HG03064 (cell line): ENCODE results near the gene CAST.
"Not testable (repeated sequence)": the region's sequence is repeated elsewhere in the genome, so short reads cannot be mapped to it uniquely, and the experiment has no call there.

Experiments
- ATAC-seq: cut with Tn5 transposase; IDR thresholded peaks from one replicate; pipeline ENCODE4 v1.9.1; 2021; ENCODE audit warnings: low read depth; ENCODE audit not compliant: unreplicated experiment

Gene CAST

DNA sequence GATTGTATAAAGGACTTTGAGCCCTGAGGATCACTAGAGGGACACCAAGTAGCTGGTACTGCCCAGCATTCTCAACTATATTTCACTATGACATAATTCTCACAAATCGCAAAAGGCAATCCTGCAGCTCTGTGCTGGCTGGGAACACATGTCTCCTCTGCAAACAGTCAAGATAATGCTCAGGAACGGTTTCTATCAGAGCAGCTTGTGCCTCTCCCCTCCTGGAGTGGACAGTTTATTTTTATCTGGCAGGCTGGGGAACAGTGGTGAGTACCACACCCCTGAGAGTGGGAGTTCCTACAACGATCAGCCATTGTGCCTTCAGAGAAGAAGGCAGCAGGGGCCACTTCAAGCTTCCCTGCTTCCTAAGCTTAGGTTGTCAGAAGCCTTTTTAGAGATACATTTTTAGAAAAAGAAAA is 79.7 kb downstream of the CAST start:
- ATAC-seq = no peak

DNA sequence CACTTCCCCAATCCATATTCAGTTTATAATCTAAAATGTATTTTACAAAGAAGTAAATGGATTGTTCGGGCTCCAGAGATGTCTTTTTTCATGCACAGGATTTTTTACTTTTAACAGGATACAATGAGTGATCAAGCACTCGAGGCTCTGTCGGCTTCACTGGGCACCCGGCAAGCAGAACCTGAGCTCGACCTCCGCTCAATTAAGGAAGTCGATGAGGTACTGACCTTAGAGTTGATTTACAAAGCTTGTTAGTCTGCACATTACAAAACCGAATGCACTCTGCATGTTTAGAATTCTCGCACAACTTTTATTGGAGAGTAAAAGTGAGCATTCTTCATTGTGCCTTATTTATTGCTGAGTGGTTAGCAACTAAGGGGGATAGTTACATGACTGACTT is 80.4 kb downstream of the CAST start:
- ATAC-seq = no peak

DNA sequence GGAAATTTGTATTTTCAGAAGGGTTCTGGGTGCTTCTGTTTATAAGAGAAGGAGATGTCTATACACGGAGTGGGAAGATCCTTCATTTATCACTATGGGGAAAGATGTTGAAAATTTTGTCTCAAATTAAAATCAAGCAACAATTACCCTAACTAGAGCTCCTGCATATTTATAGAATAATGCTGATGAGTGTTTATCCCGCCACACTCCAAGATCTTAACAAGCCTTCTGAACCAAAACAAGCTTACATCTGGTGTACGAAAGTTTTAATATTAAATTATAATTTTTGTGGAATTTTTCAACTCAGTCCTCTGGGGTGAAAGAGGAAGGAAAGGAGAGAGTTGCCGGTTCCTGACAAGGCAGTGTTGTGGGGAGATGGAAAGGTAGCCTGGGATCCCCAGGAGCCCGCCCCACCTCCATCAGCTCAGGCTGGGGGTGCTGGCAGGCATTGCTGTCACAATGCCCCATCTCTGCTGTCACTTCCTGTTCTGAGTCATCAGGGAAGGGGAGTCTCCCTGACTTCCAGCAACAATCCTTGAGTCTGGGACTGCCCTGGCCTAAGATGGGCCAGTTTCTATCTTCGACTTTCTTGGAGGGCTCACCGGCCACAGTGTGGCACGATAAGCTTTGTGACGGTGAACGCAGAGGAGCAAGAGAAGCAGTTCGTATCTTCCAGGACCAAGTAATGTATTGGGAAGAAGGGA is 81.0 kb downstream of the CAST start:
- ATAC-seq = no peak

DNA sequence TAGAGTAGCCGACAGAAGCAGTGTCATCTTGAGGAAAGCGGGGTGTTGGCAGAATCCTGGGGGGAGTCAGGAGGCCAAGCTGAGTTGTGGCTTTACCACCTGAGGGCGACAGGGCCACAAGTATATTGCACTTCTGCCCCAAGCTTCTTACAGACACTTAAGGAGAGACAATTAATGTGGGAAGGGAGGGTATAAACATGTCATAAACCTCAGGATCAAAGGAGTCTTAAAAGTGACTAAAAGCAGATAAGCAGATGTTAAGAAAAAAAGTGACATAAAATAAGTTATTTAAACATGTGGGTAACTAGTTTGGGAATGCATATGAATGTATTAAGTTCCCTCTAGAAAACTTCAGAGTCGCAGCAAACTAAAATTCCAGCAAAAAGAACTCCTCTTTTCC is 81.6 kb downstream of the CAST start:
- no peak for ATAC-seq

DNA sequence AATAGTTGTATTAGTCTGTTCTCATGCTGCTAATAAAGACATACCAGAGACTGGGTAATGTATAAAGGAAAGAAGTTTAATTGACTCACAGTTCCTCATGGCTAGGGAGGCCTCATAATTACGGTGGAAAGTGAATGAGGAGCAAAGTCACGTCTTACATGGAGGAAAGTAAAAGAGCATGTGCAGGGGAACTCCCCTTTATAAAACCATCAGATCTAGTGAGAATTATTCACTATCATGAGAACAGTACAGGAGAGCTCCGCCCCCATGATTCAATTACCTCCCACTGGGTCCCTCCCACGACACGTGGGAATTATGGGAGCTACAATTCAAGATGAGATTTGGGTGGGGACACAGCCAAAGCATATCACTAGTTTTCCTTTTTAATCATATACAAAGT is 82.0 kb downstream of the CAST start:
- ATAC-seq = not testable (repeated sequence)

DNA sequence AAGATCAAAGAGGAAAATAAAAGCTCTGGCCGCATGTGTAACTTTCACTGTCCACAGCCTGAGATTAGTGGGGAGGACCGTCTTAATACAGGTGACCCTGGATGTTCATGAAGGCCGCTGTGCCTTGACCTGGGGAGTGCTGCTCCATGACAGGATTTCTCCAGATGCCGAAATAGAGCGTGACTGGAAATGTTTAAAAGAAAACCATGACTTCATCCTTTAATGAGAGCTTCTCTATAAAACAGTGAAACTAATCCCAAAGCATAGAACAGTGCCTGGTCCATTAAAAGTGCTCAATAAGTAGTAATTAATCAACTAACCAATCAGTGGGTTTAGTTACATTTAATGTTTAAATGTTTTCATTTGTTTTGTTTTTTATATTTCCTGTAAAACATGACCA is 82.8 kb downstream of the CAST start:
- no peak for ATAC-seq

DNA sequence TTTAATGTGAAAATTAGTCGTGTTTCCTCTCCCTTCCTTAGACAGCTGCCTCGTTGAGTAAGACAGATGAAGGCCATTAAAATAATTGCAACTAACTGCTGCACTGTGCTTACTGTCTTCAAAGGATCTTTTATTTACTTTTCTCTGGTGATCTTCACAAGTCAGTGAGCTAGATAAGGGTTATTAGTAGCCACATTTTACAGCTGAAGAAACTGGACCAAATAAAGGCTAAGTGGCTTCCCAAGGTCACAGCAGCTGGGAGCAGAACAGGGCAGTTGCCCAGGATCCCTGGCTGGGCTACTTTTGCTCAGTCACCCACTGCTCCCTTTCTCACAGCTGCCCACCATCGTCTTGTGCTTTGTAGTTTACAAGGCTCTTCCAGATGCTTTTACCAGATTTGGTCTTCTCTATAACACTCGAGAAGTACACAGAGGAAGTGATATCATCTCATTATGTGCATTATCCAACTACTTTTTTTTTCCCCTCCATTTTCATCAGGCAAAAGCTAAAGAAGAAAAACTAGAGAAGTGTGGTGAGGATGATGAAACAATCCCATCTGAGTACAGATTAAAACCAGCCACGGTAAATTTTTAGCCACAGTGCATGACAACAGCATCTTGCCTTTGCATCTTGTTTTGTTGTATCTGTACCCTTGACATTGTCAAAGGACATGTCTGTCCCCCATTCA is 83.8 kb downstream of the CAST start:
- ATAC-seq = no peak

DNA sequence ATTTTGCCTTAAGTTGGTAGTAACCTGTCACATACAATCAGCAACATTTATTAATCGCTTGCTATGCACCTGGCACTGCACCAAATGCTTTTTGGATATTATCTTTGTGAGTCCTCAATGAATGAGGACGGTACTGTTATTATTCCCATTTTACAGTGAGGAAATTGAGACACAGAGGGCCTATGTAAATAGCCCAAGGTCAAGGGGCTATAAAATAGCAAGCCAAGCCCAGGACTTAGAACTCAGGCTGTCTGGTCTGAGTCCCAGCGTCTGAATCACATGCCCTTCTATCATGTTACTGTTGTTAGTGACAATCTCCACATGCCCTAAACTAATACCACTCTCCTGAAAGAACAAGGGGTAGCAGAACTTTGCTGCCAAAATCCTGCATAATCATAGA is 85.5 kb downstream of the CAST start:
- no peak for ATAC-seq

DNA sequence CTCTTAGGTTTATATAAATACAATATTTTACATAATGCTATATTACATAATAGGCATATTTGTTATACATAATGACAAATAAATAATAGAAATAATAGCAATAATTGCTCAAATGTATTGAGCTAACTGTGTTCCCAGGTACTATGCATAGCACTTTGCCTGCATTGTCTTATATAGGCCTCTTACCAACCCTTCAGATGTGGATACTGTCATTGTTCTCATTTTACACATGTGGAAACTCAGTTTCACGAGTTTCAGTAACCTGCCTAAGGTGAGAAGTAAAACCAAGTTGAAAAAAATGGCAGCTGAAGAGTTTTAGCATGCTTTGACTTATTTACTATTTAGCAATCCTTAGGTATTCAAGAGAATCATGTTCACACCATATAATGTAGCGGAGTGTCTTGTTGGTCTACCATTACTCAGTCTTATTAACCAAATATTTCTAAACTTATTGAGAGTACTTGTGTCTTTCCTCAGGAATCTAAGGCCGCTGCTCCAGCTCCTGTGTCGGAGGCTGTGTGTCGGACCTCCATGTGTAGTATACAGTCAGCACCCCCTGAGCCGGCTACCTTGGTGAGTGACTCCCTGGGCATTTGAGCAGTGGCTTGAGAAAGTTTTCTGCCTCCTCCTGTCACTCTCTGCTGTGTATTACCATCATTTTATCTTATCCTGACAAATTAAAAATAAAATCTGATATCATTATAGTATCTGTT is 88.1 kb downstream of the CAST start:
- no peak for ATAC-seq

DNA sequence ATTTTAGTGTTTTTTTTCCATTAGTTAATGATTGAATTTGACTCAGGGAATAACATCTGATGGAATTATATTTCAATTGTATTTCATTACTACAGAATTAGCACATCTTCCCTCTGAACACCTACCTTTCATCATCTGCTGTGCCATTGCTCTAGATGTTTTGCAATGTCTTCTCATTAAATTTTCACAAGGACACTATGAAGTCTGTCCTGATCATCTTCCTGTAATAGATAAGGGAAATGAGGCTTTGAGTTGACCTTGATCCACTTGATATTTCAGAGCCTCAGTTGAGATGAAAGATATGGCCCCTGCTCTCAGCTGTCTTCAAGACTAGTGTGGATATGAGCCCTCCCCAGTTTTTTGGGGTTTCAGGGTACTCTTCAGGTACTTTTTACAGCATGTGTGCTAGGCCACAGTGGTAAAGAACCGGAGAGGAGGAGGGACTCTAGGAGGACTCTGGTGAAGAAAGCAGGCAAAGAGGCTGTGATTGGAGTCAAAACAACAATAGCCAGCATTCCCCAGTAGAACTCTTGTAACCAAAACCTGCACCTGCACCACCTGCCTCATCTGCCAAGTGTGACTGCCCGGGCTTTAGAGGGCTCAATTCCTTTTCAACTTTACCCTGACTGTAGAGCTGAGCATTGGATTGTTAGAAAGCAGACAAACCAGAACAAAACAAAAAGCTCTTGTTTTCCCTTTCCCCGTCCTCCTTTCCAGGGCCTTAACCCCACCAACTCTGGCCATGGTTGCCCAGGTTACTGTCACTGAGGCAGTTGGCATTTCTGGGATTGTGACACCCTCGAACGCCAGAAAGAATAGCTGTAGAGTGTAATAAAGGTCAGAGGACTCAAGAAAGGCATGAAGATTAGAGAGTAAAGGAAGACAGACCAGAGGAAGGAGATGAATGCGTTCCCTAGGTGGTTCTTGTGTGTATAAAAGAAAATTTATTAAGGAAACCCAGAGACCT is 89.3 kb downstream of the CAST start:
- ATAC-seq = no peak

DNA sequence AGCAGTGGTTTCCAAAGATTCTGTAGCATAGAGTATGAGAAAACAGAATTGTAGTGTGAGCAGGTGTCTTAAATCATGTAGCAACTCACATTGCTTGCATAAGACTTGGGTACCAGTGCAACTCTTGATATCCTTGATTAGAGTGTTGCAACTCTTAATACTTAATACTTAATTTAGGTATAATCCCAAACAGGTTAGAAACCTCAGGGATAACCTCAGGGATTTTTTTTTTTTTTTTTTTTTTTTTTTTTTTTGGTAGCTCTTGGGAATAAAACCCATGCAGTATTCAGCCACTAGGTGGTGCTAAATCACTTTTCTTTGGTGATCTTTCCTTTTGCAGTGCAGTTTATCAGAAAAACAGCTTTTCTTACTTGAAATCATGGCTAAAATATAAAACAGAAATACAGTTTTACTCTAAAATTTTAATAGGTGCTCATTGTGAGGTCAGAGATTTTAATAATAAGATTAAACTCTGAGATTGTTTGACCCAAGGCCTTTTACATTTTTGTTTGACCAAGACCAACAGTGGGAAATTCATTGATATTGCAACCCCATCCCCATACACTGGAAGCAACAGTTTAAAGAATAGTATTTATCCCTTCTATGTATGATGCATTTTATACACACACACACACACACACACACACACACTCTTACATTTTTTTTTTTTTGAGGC is 90.3 kb downstream of the CAST start:
- no peak for ATAC-seq

DNA sequence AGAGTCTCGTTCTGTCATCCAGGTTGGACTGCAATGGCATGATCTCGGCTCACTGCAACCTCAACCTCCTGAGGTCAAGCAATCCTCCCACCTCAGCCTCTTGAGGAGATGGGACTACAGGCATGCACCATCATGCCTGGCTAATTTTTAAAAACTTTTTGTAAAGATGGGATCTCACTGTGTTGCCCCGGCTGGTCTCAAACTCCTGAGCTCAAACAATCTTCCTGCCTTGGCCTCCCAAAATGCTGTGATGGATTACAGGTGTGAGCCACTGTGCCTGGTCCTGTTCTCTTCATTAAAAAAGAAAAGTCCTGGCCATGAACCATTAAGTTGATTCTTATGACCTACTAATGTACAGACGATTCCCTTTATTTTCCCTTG is 90.8 kb downstream of the CAST start:
- ATAC-seq = no peak

DNA sequence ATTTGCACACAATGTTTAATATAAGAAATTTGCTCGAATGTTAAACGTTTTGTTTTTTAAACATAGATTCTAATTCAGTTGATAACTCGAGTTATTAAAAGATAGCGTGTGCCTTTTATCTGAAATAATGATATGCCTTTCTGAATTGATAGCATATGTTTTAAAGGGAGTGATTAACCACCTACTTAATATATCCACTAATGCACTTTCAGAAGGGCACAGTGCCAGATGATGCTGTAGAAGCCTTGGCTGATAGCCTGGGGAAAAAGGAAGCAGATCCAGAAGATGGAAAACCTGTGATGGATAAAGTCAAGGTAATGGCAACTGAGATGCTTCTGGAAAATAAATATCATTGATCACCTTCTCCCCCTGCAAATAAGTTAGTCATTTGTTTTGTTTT is 91.7 kb downstream of the CAST start:
- no peak for ATAC-seq

DNA sequence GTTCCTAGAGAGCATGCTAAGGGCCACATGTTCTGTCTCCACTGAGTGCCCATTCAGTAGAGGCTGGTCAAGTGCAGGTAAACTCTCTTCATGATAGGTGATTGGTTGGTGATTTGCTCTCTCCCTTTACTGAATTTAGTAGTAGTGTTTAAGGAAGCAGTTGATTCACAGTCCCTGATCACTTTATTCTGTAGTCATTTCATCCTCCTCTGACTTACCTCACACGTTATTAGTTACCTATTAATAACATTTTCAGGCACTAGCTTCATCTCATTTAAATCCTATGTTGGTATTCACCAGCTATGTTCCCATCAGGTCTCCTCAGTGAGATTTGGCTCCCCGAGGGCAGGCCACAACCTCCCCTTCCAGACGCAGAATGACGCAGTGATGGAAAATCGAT is 93.7 kb downstream of the CAST start:
- ATAC-seq = no peak

DNA sequence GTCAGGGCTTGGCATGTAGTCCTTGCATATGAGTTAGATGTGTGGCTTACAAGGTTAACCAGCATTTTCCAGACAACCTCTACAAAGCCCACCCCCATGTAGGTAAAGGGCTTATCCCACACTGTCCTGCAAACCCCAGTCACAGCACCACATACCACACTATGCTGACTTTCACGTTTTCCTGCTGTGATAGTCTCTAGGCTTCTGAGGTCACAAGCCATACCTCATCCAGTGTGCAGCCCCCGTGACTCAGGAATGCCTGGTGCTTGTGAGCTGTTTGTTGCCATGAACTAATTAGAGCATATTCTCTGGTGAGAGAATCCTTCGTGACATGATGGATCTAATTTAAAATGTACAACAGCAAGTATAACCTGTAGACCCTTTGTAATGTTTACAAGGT is 94.8 kb downstream of the CAST start:
- ATAC-seq = no peak

DNA sequence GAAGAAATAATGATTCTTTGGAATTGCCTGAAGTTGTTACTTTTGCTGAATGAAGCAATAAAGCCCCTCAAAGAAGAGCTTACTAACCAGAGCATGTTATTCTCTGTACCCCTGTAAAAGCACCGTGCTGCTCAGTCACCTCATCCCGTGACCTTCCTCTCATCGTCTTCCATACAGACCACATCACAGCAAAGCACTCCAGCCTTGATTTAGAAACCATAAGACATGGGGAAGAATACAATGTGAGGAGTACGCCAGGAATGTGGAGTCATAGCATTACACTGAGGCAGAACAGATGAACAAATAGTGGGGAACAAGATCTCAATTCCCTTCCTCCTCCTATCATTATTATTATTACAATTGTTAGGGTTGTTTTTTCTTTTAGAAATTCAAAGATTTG is 96.4 kb downstream of the CAST start:
- no peak for ATAC-seq

DNA sequence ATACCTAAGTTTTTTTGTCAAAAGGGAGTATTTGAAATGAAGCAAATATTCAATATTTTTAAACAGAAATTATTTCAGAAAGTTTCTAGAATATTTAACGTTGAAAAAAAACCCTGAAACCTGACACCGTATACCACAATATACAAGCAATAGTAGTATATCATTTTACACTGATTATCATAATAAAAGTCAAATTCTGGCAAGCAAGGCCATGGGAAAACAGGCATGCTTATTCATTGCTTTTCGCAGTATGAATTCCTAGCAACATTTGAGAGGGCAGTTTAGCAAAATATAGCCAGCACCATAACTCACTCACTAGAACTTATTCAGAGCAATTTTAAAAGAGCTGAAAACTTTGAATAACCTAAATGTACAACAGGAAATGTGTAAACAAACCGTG is 99.4 kb downstream of the CAST start:
- ATAC-seq = no peak

DNA sequence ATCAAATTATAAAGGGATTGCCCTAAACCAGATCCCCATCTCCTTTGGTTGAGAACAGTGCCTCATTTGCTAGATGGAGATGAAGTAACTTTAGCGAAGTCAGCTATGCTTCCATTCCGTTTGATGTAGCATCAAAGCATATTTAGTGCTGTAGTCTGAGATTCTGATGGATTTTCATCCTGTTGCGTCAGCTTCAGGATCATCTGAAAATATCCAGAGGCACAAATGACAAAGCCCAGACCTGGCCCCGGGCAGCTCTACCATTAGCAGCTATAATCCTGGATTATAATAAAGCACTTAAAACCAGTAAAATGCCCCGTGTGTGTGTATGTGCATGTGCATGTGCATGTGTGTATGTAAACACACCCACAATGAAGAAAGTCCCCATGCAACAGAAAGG is 100.8 kb downstream of the CAST start:
- no peak for ATAC-seq

DNA sequence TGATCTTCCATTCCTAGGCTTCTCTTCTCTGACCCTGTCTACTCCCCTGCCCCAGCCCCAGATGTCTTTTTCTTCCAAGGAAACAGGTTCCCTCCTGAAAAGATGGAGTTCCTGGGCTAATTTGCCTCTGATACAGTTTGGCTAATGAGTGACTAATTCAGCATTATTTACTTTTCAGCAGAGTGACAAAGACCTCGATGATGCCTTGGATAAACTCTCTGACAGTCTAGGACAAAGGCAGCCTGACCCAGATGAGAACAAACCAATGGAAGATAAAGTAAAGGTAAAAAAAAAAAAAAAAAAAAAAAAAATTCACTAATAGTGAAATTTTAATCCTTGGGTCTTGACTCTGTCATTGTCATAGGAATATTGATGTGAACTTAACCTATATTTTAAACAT is 102.9 kb downstream of the CAST start:
- ATAC-seq = no peak

DNA sequence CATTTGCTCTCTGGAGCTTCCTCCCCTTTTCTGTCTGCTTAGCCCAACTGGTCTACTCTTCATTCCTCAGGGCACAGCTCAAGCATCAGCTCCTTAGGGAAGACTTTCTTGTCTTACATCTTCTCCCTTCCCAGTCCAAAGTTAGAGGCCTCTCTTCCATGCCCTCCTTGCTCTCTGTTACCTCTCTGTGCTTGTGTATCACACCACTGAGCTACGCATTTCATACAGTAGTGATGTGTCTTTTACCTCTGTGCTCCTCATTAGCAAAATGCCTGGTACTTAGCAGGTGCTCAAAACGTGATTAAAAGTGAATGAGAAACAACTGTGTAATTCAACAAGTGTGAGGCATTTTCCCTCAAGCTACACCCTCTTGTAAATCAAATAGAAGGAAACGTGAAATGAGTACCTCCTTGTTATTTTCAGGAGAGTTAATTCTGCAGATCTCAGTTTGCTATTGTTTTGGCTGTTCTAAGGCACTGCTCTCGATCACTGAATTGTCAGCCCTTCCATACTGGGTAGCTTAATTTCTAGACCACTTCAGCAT is 106.6 kb downstream of the CAST start:
- no peak for ATAC-seq
